Keratinocyte (primary cell): ENCODE results near the gene FAM204A.

Experiments
- EZH2 ChIP-seq: IDR thresholded peaks from one replicate; pipeline ENCODE4 v1.6.1; 2012; ENCODE audit warnings: inconsistent platforms, mild to moderate bottlenecking, low read length, moderate library complexity
- TF ChIP-seq, protein P1 (sequence below), 3 experiments: IDR thresholded peaks in 1 of 3; conservative IDR thresholded peaks in 1 of 3; optimal IDR thresholded peaks in 1 of 3; 2 replicates in 2 of 3; 3 replicates in 1 of 3; pipeline versions ENCODE3 to v1.5.1; 2011; ENCODE audit warnings: low read length in 3 of 3, mild to moderate bottlenecking in 3 of 3, moderate library complexity in 2 of 3, control low read depth in 1 of 3, inconsistent platforms in 1 of 3; ENCODE audit not compliant: insufficient read depth in 2 of 3; ENCODE audit errors: extremely low read depth in 1 of 3

DNA sequence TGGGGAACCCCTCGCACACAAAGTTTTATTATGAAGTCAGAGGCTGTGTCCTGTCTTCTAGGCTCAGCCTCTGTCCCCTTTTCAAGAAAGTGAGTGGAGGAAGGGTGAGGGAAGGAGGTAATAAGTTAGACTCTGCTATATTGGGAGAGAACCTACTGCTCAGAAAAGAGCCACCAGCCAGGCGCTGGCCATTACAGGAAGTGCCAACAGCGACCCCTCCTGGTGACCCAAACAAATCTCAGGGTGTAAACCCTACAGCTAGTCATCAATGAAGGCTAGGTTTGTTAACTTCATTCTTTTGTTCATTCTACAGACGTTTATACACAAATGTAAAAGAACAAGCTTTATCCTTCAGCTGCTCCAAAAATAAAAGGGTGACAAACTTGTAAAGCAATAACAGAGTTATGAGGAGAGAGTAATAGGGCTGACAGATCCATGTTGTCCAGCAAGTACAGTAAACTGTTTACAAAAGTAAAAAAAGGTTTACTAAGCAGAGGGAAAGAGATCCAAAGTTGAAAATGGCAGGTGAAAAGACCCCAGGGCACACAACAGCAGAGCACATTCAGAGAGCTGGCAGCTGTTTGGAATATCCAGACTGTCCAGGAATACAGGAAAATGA is 82.7 kb downstream of the FAM204A start:
- TF ChIP-seq, protein P1, sequence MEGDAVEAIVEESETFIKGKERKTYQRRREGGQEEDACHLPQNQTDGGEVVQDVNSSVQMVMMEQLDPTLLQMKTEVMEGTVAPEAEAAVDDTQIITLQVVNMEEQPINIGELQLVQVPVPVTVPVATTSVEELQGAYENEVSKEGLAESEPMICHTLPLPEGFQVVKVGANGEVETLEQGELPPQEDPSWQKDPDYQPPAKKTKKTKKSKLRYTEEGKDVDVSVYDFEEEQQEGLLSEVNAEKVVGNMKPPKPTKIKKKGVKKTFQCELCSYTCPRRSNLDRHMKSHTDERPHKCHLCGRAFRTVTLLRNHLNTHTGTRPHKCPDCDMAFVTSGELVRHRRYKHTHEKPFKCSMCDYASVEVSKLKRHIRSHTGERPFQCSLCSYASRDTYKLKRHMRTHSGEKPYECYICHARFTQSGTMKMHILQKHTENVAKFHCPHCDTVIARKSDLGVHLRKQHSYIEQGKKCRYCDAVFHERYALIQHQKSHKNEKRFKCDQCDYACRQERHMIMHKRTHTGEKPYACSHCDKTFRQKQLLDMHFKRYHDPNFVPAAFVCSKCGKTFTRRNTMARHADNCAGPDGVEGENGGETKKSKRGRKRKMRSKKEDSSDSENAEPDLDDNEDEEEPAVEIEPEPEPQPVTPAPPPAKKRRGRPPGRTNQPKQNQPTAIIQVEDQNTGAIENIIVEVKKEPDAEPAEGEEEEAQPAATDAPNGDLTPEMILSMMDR (optimal IDR thresholded peaks at IDR 0.05 in 1 of 3, IDR thresholded peaks at IDR 0.05 in 1 of 3, conservative IDR thresholded peaks at IDR 0.05 in 1 of 3; ENCODE audit: extremely low read depth in 1 of 3, insufficient read depth in 2 of 3, low read length in 3 of 3) = peak; percentile 72 to 83 (median 77)
- TF ChIP-seq EZH2 = no peak
